ENCODE results near the gene BTG4.

DNA sequence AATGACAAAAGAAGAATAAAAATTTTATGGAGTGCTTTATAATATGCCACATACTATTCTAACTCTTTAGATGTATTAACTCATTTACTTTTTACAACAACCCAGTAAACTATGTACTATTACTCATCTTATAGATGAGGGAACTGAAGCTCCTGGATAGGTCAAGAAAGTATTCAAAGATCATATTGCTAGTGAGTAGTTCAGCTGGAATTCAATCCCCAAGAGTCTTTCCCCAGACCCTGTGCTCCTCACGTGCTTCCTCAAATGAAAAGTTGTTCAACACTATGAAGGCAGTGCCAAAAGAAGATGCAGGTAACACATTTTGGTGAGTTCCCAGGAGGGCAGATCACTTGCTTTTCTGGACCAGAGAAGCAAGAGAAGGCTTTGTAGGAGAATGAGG is 46.8 kb downstream of the BTG4 start:
- TF ChIP-seq, protein P1, sequence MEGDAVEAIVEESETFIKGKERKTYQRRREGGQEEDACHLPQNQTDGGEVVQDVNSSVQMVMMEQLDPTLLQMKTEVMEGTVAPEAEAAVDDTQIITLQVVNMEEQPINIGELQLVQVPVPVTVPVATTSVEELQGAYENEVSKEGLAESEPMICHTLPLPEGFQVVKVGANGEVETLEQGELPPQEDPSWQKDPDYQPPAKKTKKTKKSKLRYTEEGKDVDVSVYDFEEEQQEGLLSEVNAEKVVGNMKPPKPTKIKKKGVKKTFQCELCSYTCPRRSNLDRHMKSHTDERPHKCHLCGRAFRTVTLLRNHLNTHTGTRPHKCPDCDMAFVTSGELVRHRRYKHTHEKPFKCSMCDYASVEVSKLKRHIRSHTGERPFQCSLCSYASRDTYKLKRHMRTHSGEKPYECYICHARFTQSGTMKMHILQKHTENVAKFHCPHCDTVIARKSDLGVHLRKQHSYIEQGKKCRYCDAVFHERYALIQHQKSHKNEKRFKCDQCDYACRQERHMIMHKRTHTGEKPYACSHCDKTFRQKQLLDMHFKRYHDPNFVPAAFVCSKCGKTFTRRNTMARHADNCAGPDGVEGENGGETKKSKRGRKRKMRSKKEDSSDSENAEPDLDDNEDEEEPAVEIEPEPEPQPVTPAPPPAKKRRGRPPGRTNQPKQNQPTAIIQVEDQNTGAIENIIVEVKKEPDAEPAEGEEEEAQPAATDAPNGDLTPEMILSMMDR (conservative IDR thresholded peaks at IDR 0.05; ENCODE audit: low read depth in 2 of 2): no peak
- TF ChIP-seq POLR2AphosphoS5 (IDR thresholded peaks at IDR 0.05; ENCODE audit: low read depth): no peak
- TF ChIP-seq JUNB (IDR thresholded peaks at IDR 0.05; ENCODE audit: unreplicated experiment): no peak

All from GM23338 (cell line).